Astrocyte (in vitro differentiated cells and primary cell): ENCODE results near the gene SOAT2.

ENCODE experiments used
- CTCF ChIP-seq: IDR thresholded peaks from 2 replicates; pipeline ENCODE4 v1.5.1; 2011; ENCODE audit warnings: low read depth, mild to moderate bottlenecking, inconsistent platforms, low read length, moderate library complexity; ENCODE audit not compliant: insufficient read depth
- EZH2 ChIP-seq: IDR thresholded peaks from 2 replicates; pipeline ENCODE4 v1.6.1; 2012; ENCODE audit warnings: mild to moderate bottlenecking, low read length, inconsistent platforms; ENCODE audit not compliant: insufficient read depth

- no peak for TF ChIP-seq CTCF
- no peak for TF ChIP-seq EZH2
Observed at GRCh38 chr12:53131844-53132243, 28.6 kb downstream of the SOAT2 start.
